ENCODE data around the gene FLNB.

- no peak for TF ChIP-seq CTCF (IDR thresholded peaks at IDR 0.05)
- no peak for TF ChIP-seq POLR2A (IDR thresholded peaks at IDR 0.05)
Observed at GRCh38 chr3:58034738-58035523, 26.7 kb downstream of the FLNB start.
